Measurements from ENCODE around the gene KIFBP. TPM values are rescaled to one million over a fixed set of nuclear protein-coding genes. Genes with fewer than 3 reads are reported as not detected.
"Not testable (repeated sequence)": the region's sequence is repeated elsewhere in the genome, so short reads cannot be mapped to it uniquely, and the experiment has no call there.

Gene KIFBP
- total RNA-seq (10 to 100 TPM; 23.2 to 36.9 (median 32.1) TPM), polyA plus RNA-seq (10 to 100 TPM in 2 of 3 donors, 1 to 10 TPM in 1; 7.9 to 24.0 (median 17.9) TPM)
- long read RNA-seq, donor 1, transcript KIF1BP-201 (7 exons, 2,544 nt): major isoform, 30 of 33 reads
- long read RNA-seq, donor 1, partial matches to known transcripts: 0 of 33 reads
- long read RNA-seq, donor 1, other reads (novel, unspliced or antisense): 3 of 33 reads
- long read RNA-seq, donor 2, transcript KIF1BP-201 (7 exons, 2,544 nt): major isoform, 60 of 67 reads
- long read RNA-seq, donor 2, transcript KIF1BP-214 (8 exons, 2,537 nt): minor isoform, 5 of 67 reads
- long read RNA-seq, donor 2, partial matches to known transcripts: 0 of 67 reads
- long read RNA-seq, donor 2, other reads (novel, unspliced or antisense): 1 of 67 reads

GRCh38 chr10:68988530-68989316 lies at the start of gene KIFBP:
KIFBP (plus strand) TSS chr10:68988803; CDS start chr10:68988833, 30 bp downstream.
- ATAC-seq (peak; percentile 95 to 98 (median 96)), DNase-seq (peak; percentile 91 to 94)
- Histone ChIP-seq H3K36me3 (ENCODE audit: insufficient read depth in 1 of 2, low read depth in 1 of 2) (peaks cover 6 to 25% of the 10 kb centered on the region in 2 donors), H3K27ac (peak within 1 kb of the TSS; percentile 86), H3K4me3 (peak within 1 kb of the TSS; percentile 99), H3K9me3 (no peaks in the 10 kb centered on the region), H3K4me1 (peaks cover 33% of the 10 kb centered on the region), H3K27me3 (ENCODE audit: insufficient read depth in 3 of 3, low read length in 2 of 3) (no peaks in the 10 kb centered on the region)
- TF ChIP-seq CTCF (IDR thresholded peaks at IDR 0.05): peak; percentile 40
- intact Hi-C loops (cut with DNase I): loop anchor here in 1 of 2 donors (5.0 kb wide), 1 partner anchor 36 kb away; no protein-coding TSS in a partner anchor
- 0% methylated on average over 55 to 62 of the region's 62 CpGs for WGBS, 3 donors

- Histone ChIP-seq H3K4me1 (peaks cover 6% of the 10 kb centered on the region), H3K9me3 (no peaks in the 10 kb centered on the region), H3K36me3 (ENCODE audit: insufficient read depth in 1 of 2, low read depth in 1 of 2) (peaks cover 10 to 92% of the 10 kb centered on the region in 2 donors), H3K27me3 (ENCODE audit: insufficient read depth in 3 of 3, low read length in 2 of 3) (no peaks in the 10 kb centered on the region), H3K4me3 (no peak overlapping the region), H3K27ac (no peak overlapping the region)
- no peak for TF ChIP-seq CTCF (IDR thresholded peaks at IDR 0.05)
- DNase-seq (no peak), ATAC-seq (no peak)
- intact Hi-C loops (cut with DNase I): no loop called here
- WGBS, 3 donors: 89 to 92% (median 89%) methylated on average over 2 of the region's 2 CpGs
Measured at GRCh38 chr10:68938884-68939283, 49.7 kb upstream of the KIFBP start.

GRCh38 chr10:68940917-68941316 lies 47.7 kb upstream of the KIFBP start:
- H3K4me1 ChIP-seq; H3K9me3 ChIP-seq; H3K27ac ChIP-seq; DNase-seq; H3K27me3 ChIP-seq (ENCODE audit: insufficient read depth in 3 of 3, low read length in 2 of 3); H3K4me3 ChIP-seq; ATAC-seq; intact Hi-C loops (cut with DNase I): not testable (repeated sequence)
- peaks cover 13 to 92% of the 10 kb centered on the region in 2 donors for H3K36me3 ChIP-seq (ENCODE audit: insufficient read depth in 1 of 2, low read depth in 1 of 2)

GRCh38 chr10:68950598-68950997 lies 38.0 kb upstream of the KIFBP start:
- no peak for TF ChIP-seq CTCF (IDR thresholded peaks at IDR 0.05)
- Histone ChIP-seq H3K27ac (no peak overlapping the region), H3K4me3 (no peak overlapping the region), H3K27me3 (ENCODE audit: insufficient read depth in 3 of 3, low read length in 2 of 3) (no peaks in the 10 kb centered on the region), H3K9me3 (no peaks in the 10 kb centered on the region), H3K36me3 (ENCODE audit: insufficient read depth in 1 of 2, low read depth in 1 of 2) (peaks cover under 1 to 65% of the 10 kb centered on the region in 2 donors), H3K4me1 (peaks cover 6% of the 10 kb centered on the region)
- WGBS, 3 donors: 91 to 94% (median 94%) methylated on average over 3 of the region's 3 CpGs
- no peak for ATAC-seq
- intact Hi-C loops (cut with DNase I): loop anchor here in 1 of 2 donors (5.0 kb wide), 1 partner anchor 37 kb away; the partner anchor contains the start of gene KIFBP
- DNase-seq: no peak

- ATAC-seq (no peak), DNase-seq (no peak)
- 89 to 94% (median 92%) methylated on average over 12 of the region's 12 CpGs for WGBS, 3 donors
- peaks cover 0 to 34% of the 10 kb centered on the region in 2 donors for H3K36me3 ChIP-seq (ENCODE audit: insufficient read depth in 1 of 2, low read depth in 1 of 2)
- intact Hi-C loops (cut with DNase I): loop anchor here in 1 of 2 donors (5.0 kb wide), 1 partner anchor 32 kb away; the partner anchor contains the start of gene KIFBP
- peak overlapping the region; percentile 99 for H3K4me3 ChIP-seq
- H3K27ac ChIP-seq: no peak overlapping the region
- H3K9me3 ChIP-seq: no peaks in the 10 kb centered on the region
- H3K4me1 ChIP-seq: peaks cover 23% of the 10 kb centered on the region
- no peak for TF ChIP-seq CTCF (IDR thresholded peaks at IDR 0.05)
- H3K27me3 ChIP-seq (ENCODE audit: insufficient read depth in 3 of 3, low read length in 2 of 3): no peaks in the 10 kb centered on the region
Measured at GRCh38 chr10:68954904-68955303, 33.7 kb upstream of the KIFBP start.
